ENCODE results near the gene NRIP1.

GRCh38 chr21:15076730-15077129 lies 11.9 kb upstream of the NRIP1 start:
- TF ChIP-seq CTCF (IDR thresholded peaks at IDR 0.05) (no peak), POLR2A (IDR thresholded peaks at IDR 0.05) (no peak)
